HL-60 (cell line): ENCODE results near the gene PI4K2A.

Experiments used
- CTCF ChIP-seq: IDR thresholded peaks from one replicate; pipeline ENCODE4 v1.5.1; 2011; ENCODE audit warnings: low read length, control low read depth, inconsistent platforms; ENCODE audit not compliant: insufficient read depth
- GABPA ChIP-seq: IDR thresholded peaks from 2 replicates; pipeline ENCODE4 v1.6.1; 2012; ENCODE audit warnings: low read depth
- POLR2AphosphoS5 ChIP-seq: IDR thresholded peaks from 2 replicates; pipeline ENCODE4 v1.6.1; 2012; ENCODE audit warnings: low read depth
- SPI1 ChIP-seq: IDR thresholded peaks from 2 replicates; pipeline ENCODE4 v1.6.1; 2012; ENCODE audit warnings: low read depth, mild to moderate bottlenecking, borderline replicate concordance

- no peak for TF ChIP-seq CTCF
- TF ChIP-seq GABPA, result no peak
- no peak for TF ChIP-seq POLR2AphosphoS5
- TF ChIP-seq SPI1, result no peak
Observed at GRCh38 chr10:97715259-97715874, 74.9 kb downstream of the PI4K2A start.
